Activated naive CD4-positive, alpha-beta T cell treated with anti-CD3 and anti-CD28 coated beads, Interleukin-2, amount 10 ng/mL, durations not matched to agents 7 days and 5 days (primary cell): Measurements from ENCODE around the gene TXNDC12.
A peak's percentile ranks its signal among the peaks of the same experiment; 100 is the strongest.
"Not testable (repeated sequence)": the region's sequence is repeated elsewhere in the genome, so short reads cannot be mapped to it uniquely, and the experiment has no call there.

Source experiments
- CTCF ChIA-PET: fragments of 350-600 bp; sonication (Branson Sonifier 250); formaldehyde crosslinking; loops from one replicate; lab custom pipeline; 2021; ENCODE audit warnings: antibody characterized with exemption; lab: Charles Lee
- DNase-seq: peaks from one replicate; pipeline ENCODE4 v3.0.0-alpha.2; 2020
- H3K27ac Mint-ChIP-seq: one replicate; pipeline ENCODE4 v1.8.0; 2021; ENCODE audit warnings: mild to moderate bottlenecking, moderate library complexity, mixed read lengths
- H3K27me3 Mint-ChIP-seq: one replicate; pipeline ENCODE4 v1.8.0; 2021; ENCODE audit warnings: mild to moderate bottlenecking, mixed read lengths
- H3K36me3 Mint-ChIP-seq: one replicate; pipeline ENCODE4 v1.8.0; 2021; ENCODE audit warnings: mixed read lengths
- H3K4me1 Mint-ChIP-seq: one replicate; pipeline ENCODE4 v1.8.0; 2021; ENCODE audit warnings: mixed read lengths
- H3K4me3 Mint-ChIP-seq: one replicate; pipeline ENCODE4 v1.8.0; 2021; ENCODE audit warnings: mild to moderate bottlenecking, moderate library complexity, mixed read lengths
- H3K9me3 Mint-ChIP-seq: one replicate; pipeline ENCODE4 v1.8.0; 2021; ENCODE audit warnings: mixed read lengths

The TXNDC12 gene

GRCh38 chr1:52055066-52055865 lies at the start of gene TXNDC12:
Gene TXNDC12 (minus strand): TSS chr1:52055191. CDS start chr1:52055096, 95 bp downstream.
- CTCF ChIA-PET = no interaction called here
- peak within 1 kb of the TSS; percentile 97 for H3K27ac Mint-ChIP-seq
- H3K27me3 Mint-ChIP-seq = no peaks in the 10 kb centered on the region
- peaks cover 28% of the 10 kb centered on the region for H3K36me3 Mint-ChIP-seq
- H3K9me3 Mint-ChIP-seq = no peaks in the 10 kb centered on the region
- H3K4me1 Mint-ChIP-seq = peaks cover 52% of the 10 kb centered on the region
- DNase-seq = peak; percentile 83
- H3K4me3 Mint-ChIP-seq = peak within 1 kb of the TSS; percentile 93

GRCh38 chr1:52102336-52103013 lies 47.5 kb upstream of the TXNDC12 start:
- Mint-ChIP-seq H3K27me3 (peaks cover 8% of the 10 kb centered on the region), H3K27ac (no peak overlapping the region), H3K9me3 (no peaks in the 10 kb centered on the region), H3K4me3 (no peak overlapping the region), H3K36me3 (no peaks in the 10 kb centered on the region), H3K4me1 (peaks cover 12% of the 10 kb centered on the region)
- DNase-seq = no peak
- CTCF ChIA-PET = no interaction called here

GRCh38 chr1:52098139-52098871 lies 43.3 kb upstream of the TXNDC12 start:
- no peaks in the 10 kb centered on the region for H3K9me3 Mint-ChIP-seq
- H3K4me3 Mint-ChIP-seq = no peak overlapping the region
- no peak for DNase-seq
- H3K36me3 Mint-ChIP-seq = no peaks in the 10 kb centered on the region
- peaks cover 11% of the 10 kb centered on the region for H3K4me1 Mint-ChIP-seq
- peaks cover 20% of the 10 kb centered on the region for H3K27me3 Mint-ChIP-seq
- no peak overlapping the region for H3K27ac Mint-ChIP-seq
- CTCF ChIA-PET = interaction anchor here (0.6 kb wide), 1 partner anchor 198 kb away, joined by 3 read pairs; no protein-coding TSS in a partner anchor

- no peak for DNase-seq
- H3K4me3 Mint-ChIP-seq = no peak overlapping the region
- H3K4me1 Mint-ChIP-seq = no peaks in the 10 kb centered on the region
- H3K27me3 Mint-ChIP-seq = peaks cover 20% of the 10 kb centered on the region
- no peaks in the 10 kb centered on the region for H3K9me3 Mint-ChIP-seq
- H3K36me3 Mint-ChIP-seq = peaks cover 6% of the 10 kb centered on the region
- CTCF ChIA-PET = no interaction called here
- H3K27ac Mint-ChIP-seq = no peak overlapping the region
Measured at GRCh38 chr1:52096216-52096615, 41.2 kb upstream of the TXNDC12 start.

GRCh38 chr1:52094300-52094699 lies 39.3 kb upstream of the TXNDC12 start:
- H3K27me3 Mint-ChIP-seq = peaks cover 20% of the 10 kb centered on the region
- H3K36me3 Mint-ChIP-seq = peaks cover 17% of the 10 kb centered on the region
- H3K27ac Mint-ChIP-seq, H3K9me3 Mint-ChIP-seq, DNase-seq, H3K4me1 Mint-ChIP-seq, CTCF ChIA-PET, H3K4me3 Mint-ChIP-seq: not testable (repeated sequence)

- H3K36me3 Mint-ChIP-seq = peaks cover 36% of the 10 kb centered on the region
- H3K27ac Mint-ChIP-seq, H3K27me3 Mint-ChIP-seq, H3K4me3 Mint-ChIP-seq, CTCF ChIA-PET, H3K9me3 Mint-ChIP-seq, DNase-seq, H3K4me1 Mint-ChIP-seq: not testable (repeated sequence)
Measured at GRCh38 chr1:52087892-52088291, 32.9 kb upstream of the TXNDC12 start.

- Mint-ChIP-seq H3K27ac (no peak overlapping the region), H3K9me3 (no peaks in the 10 kb centered on the region), H3K36me3 (peaks cover 10% of the 10 kb centered on the region), H3K4me1 (no peaks in the 10 kb centered on the region), H3K27me3 (no peaks in the 10 kb centered on the region), H3K4me3 (no peak overlapping the region)
- CTCF ChIA-PET = no interaction called here
- no peak for DNase-seq
Measured at GRCh38 chr1:52080014-52080415, 25.0 kb upstream of the TXNDC12 start.

GRCh38 chr1:52077277-52077676 lies 22.3 kb upstream of the TXNDC12 start:
- CTCF ChIA-PET = interaction anchor here (1.1 kb wide), 1 partner anchor 13 kb away, joined by 4 read pairs; no protein-coding TSS in a partner anchor
- H3K9me3 Mint-ChIP-seq, H3K4me1 Mint-ChIP-seq, H3K27me3 Mint-ChIP-seq, H3K4me3 Mint-ChIP-seq, DNase-seq, H3K27ac Mint-ChIP-seq: not testable (repeated sequence)
- H3K36me3 Mint-ChIP-seq = peaks cover 16% of the 10 kb centered on the region

GRCh38 chr1:52072291-52072690 lies 17.3 kb upstream of the TXNDC12 start:
- H3K4me1 Mint-ChIP-seq = peaks cover 7% of the 10 kb centered on the region
- H3K36me3 Mint-ChIP-seq = peaks cover 35% of the 10 kb centered on the region
- CTCF ChIA-PET = no interaction called here
- no peak overlapping the region for H3K4me3 Mint-ChIP-seq
- H3K27me3 Mint-ChIP-seq = no peaks in the 10 kb centered on the region
- H3K9me3 Mint-ChIP-seq = no peaks in the 10 kb centered on the region
- no peak for DNase-seq
- H3K27ac Mint-ChIP-seq = no peak overlapping the region

- no peak overlapping the region for H3K27ac Mint-ChIP-seq
- H3K4me1 Mint-ChIP-seq = peaks cover 7% of the 10 kb centered on the region
- CTCF ChIA-PET = no interaction called here
- no peaks in the 10 kb centered on the region for H3K27me3 Mint-ChIP-seq
- DNase-seq = no peak
- H3K36me3 Mint-ChIP-seq = peaks cover 34% of the 10 kb centered on the region
- no peak overlapping the region for H3K4me3 Mint-ChIP-seq
- H3K9me3 Mint-ChIP-seq = no peaks in the 10 kb centered on the region
Measured at GRCh38 chr1:52070704-52071103, 15.7 kb upstream of the TXNDC12 start.

GRCh38 chr1:52063192-52063591 lies 8.2 kb upstream of the TXNDC12 start:
- no peaks in the 10 kb centered on the region for H3K9me3 Mint-ChIP-seq
- no peak overlapping the region for H3K4me3 Mint-ChIP-seq
- H3K36me3 Mint-ChIP-seq = peaks cover 34% of the 10 kb centered on the region
- no peaks in the 10 kb centered on the region for H3K27me3 Mint-ChIP-seq
- H3K4me1 Mint-ChIP-seq = peaks cover 16% of the 10 kb centered on the region
- no peak for DNase-seq
- CTCF ChIA-PET = no interaction called here
- H3K27ac Mint-ChIP-seq = no peak overlapping the region

GRCh38 chr1:52060822-52061221 lies 5.8 kb upstream of the TXNDC12 start:
- no peak for DNase-seq
- Mint-ChIP-seq H3K27me3 (no peaks in the 10 kb centered on the region), H3K36me3 (peaks cover 30% of the 10 kb centered on the region), H3K9me3 (no peaks in the 10 kb centered on the region), H3K4me1 (peaks cover 30% of the 10 kb centered on the region), H3K27ac (no peak overlapping the region), H3K4me3 (no peak overlapping the region)
- CTCF ChIA-PET = interaction anchor here (0.9 to 1.5 kb wide), 2 partner anchors 8 to 51 kb away, joined by 3 read pairs; no protein-coding TSS in a partner anchor

- Mint-ChIP-seq H3K27ac (no peak overlapping the region), H3K4me3 (no peak overlapping the region), H3K4me1 (peaks cover 30% of the 10 kb centered on the region), H3K9me3 (no peaks in the 10 kb centered on the region), H3K36me3 (peaks cover 30% of the 10 kb centered on the region), H3K27me3 (no peaks in the 10 kb centered on the region)
- CTCF ChIA-PET = interaction anchor here (1.5 kb wide), 1 partner anchor 9 kb away, joined by 3 read pairs; no protein-coding TSS in a partner anchor
- no peak for DNase-seq
Measured at GRCh38 chr1:52059888-52060287, 4.9 kb upstream of the TXNDC12 start.

GRCh38 chr1:52059321-52059720 lies 4.3 kb upstream of the TXNDC12 start:
- peak overlapping the region; percentile 37 for H3K4me3 Mint-ChIP-seq
- H3K27me3 Mint-ChIP-seq = no peaks in the 10 kb centered on the region
- H3K36me3 Mint-ChIP-seq = peaks cover 29% of the 10 kb centered on the region
- no peak for DNase-seq
- peaks cover 33% of the 10 kb centered on the region for H3K4me1 Mint-ChIP-seq
- CTCF ChIA-PET = no interaction called here
- H3K9me3 Mint-ChIP-seq = no peaks in the 10 kb centered on the region
- H3K27ac Mint-ChIP-seq = no peak overlapping the region
